SK-N-SH treated with all-trans-retinoic acid at 6 μM for 48 hours (cell line): Measurements from ENCODE around the gene NOP14.

Experiments
- ATAC-seq: fragments of 200-7000 bp; cut with Tn5 transposase; 3 replicates; pipeline ENCODE4 v1.9.1; 2020; ENCODE audit warnings: mild to moderate bottlenecking, moderate library complexity
- BACH2 ChIP-seq: fragments of 250-450 bp; sonication (Bioruptor Pico); IDR thresholded peaks from 2 replicates; pipeline ENCODE4 v1.9.0; 2021; ENCODE audit warnings: mild to moderate bottlenecking, borderline replicate concordance
- CREB5 ChIP-seq: fragments of 250-450 bp; sonication (Bioruptor Pico); IDR thresholded peaks from 2 replicates; pipeline ENCODE4 v1.5.1; 2020; ENCODE audit warnings: low read depth, mild to moderate bottlenecking, moderate library complexity
- CSDC2 ChIP-seq: fragments of 250-450 bp; sonication (Bioruptor Pico); IDR thresholded peaks from 2 replicates; pipeline ENCODE4 v1.5.0; 2020; ENCODE audit warnings: mild to moderate bottlenecking, moderate library complexity
- CSRNP3 ChIP-seq: fragments of 250-450 bp; sonication (Bioruptor Pico); IDR thresholded peaks from 2 replicates; pipeline ENCODE4 v1.5.1; 2021; ENCODE audit warnings: mild to moderate bottlenecking, moderate library complexity
- GLIS3 ChIP-seq: fragments of 250-450 bp; sonication (Bioruptor Pico); IDR thresholded peaks from 2 replicates; pipeline ENCODE4 v1.5.0; 2020; ENCODE audit warnings: mild to moderate bottlenecking, moderate library complexity
- ISL1 ChIP-seq: fragments of 250-450 bp; sonication (Bioruptor Pico); IDR thresholded peaks from 2 replicates; pipeline ENCODE4 v2.1.2; 2022; ENCODE audit warnings: mild to moderate bottlenecking, moderate library complexity
- OSR1 ChIP-seq: fragments of 250-450 bp; sonication (Bioruptor Pico); IDR thresholded peaks from 2 replicates; pipeline ENCODE4 v1.8.0; 2022; ENCODE audit warnings: moderate library complexity, mild to moderate bottlenecking, inconsistent platforms
- RARB ChIP-seq: fragments of 250-450 bp; sonication (Bioruptor Pico); IDR thresholded peaks from 2 replicates; pipeline ENCODE4 v1.8.0; 2021; ENCODE audit warnings: mild to moderate bottlenecking, moderate library complexity
- TCF4 ChIP-seq: fragments of 250-450 bp; sonication (Bioruptor Pico); IDR thresholded peaks from 2 replicates; pipeline ENCODE4 v1.8.0; 2021; ENCODE audit warnings: mild to moderate bottlenecking, moderate library complexity, borderline replicate concordance
- TSHZ2 ChIP-seq: fragments of 250-450 bp; sonication (Bioruptor Pico); IDR thresholded peaks from 2 replicates; pipeline ENCODE4 v1.5.0; 2020; ENCODE audit warnings: mild to moderate bottlenecking, moderate library complexity
- ZC3H10 ChIP-seq: fragments of 250-450 bp; sonication (Bioruptor Pico); IDR thresholded peaks from 2 replicates; pipeline ENCODE4 v1.5.1; 2021; ENCODE audit warnings: mild to moderate bottlenecking, moderate library complexity
- ZFP3 ChIP-seq: fragments of 250-450 bp; sonication (Bioruptor Pico); IDR thresholded peaks from 2 replicates; pipeline ENCODE4 v1.5.0; 2020; ENCODE audit warnings: mild to moderate bottlenecking, moderate library complexity
- ZFP30 ChIP-seq: fragments of 450-650 bp; formaldehyde crosslinking; IDR thresholded peaks from 2 replicates; pipeline ENCODE4 v1.5.0; 2022; ENCODE audit warnings: mild to moderate bottlenecking, moderate library complexity
- ZNF565 ChIP-seq: fragments of 450-650 bp; formaldehyde crosslinking; conservative IDR thresholded peaks from 2 replicates; pipeline ENCODE4 v1.5.0; 2020; ENCODE audit warnings: low read depth, mild to moderate bottlenecking, moderate library complexity
- ZNF70 ChIP-seq: fragments of 450-650 bp; formaldehyde crosslinking; IDR thresholded peaks from 2 replicates; pipeline ENCODE4 v1.5.0; 2020; ENCODE audit warnings: mild to moderate bottlenecking, moderate library complexity
- ZNF8 ChIP-seq: fragments of 450-650 bp; formaldehyde crosslinking; IDR thresholded peaks from 2 replicates; pipeline ENCODE4 v1.5.0; 2020; ENCODE audit warnings: mild to moderate bottlenecking, moderate library complexity

Gene NOP14

GRCh38 chr4:2963175-2963965 lies at the start of gene NOP14, which contains the start of gene GRK4:
NOP14 (minus strand) TSS chr4:2963406; CDS start chr4:2963319, 87 bp downstream.
GRK4 (plus strand) TSS chr4:2963571; CDS start chr4:2964071, 500 bp downstream.
- TF ChIP-seq ZFP30 (CRISPR knock-in tag) (no peak), ZFP3 (CRISPR knock-in tag) (0 out of 2 replicates have a peak, but pooled peaks have one; percentile 11), TSHZ2 (CRISPR knock-in tag) (0 out of 2 replicates have a peak, but pooled peaks have one; percentile 18), ZNF8 (no peak), BACH2 (no peak), OSR1 (CRISPR knock-in tag) (no peak), GLIS3 (CRISPR knock-in tag) (no peak), ISL1 (CRISPR knock-in tag) (no peak)
- peak; percentile 92 for ATAC-seq

GRCh38 chr4:3011456-3012220 lies 48.4 kb upstream of the NOP14 start:
- TF ChIP-seq ZNF70 (CRISPR knock-in tag) (no peak), ZFP30 (CRISPR knock-in tag) (no peak), GLIS3 (CRISPR knock-in tag) (no peak), ZC3H10 (CRISPR knock-in tag) (no peak), CSRNP3 (CRISPR knock-in tag) (no peak), ISL1 (CRISPR knock-in tag) (no peak), TSHZ2 (CRISPR knock-in tag) (no peak)
- ATAC-seq, result no peak

- TF ChIP-seq ISL1 (CRISPR knock-in tag), result peak; percentile 28; the same call in 1 of the 2 replicates
- no peak for TF ChIP-seq RARB (CRISPR knock-in tag)
- TF ChIP-seq CSDC2, result no peak
- TF ChIP-seq ZNF70 (CRISPR knock-in tag), result no peak
- ATAC-seq, result peak; percentile 83
Measured at GRCh38 chr4:3010998-3011397, 47.8 kb upstream of the NOP14 start.

GRCh38 chr4:3010577-3010976 lies 47.4 kb upstream of the NOP14 start:
- no peak for TF ChIP-seq ZC3H10 (CRISPR knock-in tag)
- TF ChIP-seq CREB5 (CRISPR knock-in tag), result no peak
- TF ChIP-seq ZFP30 (CRISPR knock-in tag), result no peak
- TF ChIP-seq RARB (CRISPR knock-in tag), result no peak
- TF ChIP-seq TCF4 (CRISPR knock-in tag), result no peak
- TF ChIP-seq ZNF565 (CRISPR knock-in tag), result no peak
- TF ChIP-seq GLIS3 (CRISPR knock-in tag), result no peak
- ATAC-seq, result peak; percentile 49
